HL-60 (cell line): ENCODE data around the gene BSDC1.
A peak's percentile ranks its signal among the peaks of the same experiment; 100 is the strongest.

Experiments
- POLR2AphosphoS5 ChIP-seq: IDR thresholded peaks from 2 replicates; pipeline ENCODE4 v1.6.1; 2012; ENCODE audit warnings: low read depth
- SPI1 ChIP-seq: IDR thresholded peaks from 2 replicates; pipeline ENCODE4 v1.6.1; 2012; ENCODE audit warnings: low read depth, mild to moderate bottlenecking, borderline replicate concordance
- TF ChIP-seq, protein P1 (sequence below): IDR thresholded peaks from 2 replicates; pipeline ENCODE4 v1.6.1; 2012; ENCODE audit warnings: low read depth; ENCODE audit not compliant: insufficient replicate concordance
- TF ChIP-seq, protein P2 (sequence below): IDR thresholded peaks from one replicate; pipeline ENCODE4 v1.5.1; 2011; ENCODE audit warnings: low read length, control low read depth, inconsistent platforms; ENCODE audit not compliant: insufficient read depth

DNA sequence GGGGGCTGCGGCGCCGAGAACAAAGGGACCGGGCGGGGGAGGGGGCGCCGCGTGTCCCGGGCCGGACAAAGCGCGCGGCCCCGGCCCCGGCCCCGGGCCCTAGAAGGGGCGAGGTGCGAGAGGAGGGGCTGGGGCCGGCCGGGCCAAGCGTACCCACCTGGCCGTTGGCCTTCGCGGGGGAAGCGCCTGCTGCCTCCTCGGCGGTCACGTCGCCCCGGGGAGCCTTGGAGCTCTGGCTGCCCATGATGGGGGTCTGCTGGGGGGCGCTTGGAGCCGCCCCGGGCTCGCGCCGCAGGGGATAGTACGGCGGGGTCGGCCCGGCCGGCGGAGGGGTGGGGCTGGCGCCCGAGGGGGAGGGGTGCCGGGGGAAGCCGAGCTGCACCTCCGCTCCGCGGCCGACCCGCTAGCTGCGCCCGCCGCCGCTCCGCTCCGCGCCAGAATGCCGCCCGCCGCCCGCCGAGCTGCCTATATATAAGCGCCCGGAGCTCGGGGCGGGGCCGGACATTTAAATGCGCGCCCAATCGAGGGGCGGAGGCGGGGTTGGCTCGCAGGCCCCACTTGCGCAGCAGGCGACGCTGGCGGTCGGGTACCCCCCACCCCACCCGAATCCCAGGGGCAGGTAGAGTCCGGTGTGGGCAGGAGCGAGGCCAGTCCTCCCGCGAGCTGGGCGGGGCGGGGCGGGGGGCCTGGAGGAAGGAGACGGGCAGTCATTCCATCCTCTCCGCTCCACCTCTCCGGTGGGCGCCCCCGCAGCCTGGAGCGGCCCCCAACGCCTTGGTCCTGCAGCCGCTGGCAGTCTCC lies 58.3 kb downstream of the BSDC1 start, which contains the start of gene MARCKSL1:
- no peak for TF ChIP-seq SPI1
- TF ChIP-seq, protein P1, sequence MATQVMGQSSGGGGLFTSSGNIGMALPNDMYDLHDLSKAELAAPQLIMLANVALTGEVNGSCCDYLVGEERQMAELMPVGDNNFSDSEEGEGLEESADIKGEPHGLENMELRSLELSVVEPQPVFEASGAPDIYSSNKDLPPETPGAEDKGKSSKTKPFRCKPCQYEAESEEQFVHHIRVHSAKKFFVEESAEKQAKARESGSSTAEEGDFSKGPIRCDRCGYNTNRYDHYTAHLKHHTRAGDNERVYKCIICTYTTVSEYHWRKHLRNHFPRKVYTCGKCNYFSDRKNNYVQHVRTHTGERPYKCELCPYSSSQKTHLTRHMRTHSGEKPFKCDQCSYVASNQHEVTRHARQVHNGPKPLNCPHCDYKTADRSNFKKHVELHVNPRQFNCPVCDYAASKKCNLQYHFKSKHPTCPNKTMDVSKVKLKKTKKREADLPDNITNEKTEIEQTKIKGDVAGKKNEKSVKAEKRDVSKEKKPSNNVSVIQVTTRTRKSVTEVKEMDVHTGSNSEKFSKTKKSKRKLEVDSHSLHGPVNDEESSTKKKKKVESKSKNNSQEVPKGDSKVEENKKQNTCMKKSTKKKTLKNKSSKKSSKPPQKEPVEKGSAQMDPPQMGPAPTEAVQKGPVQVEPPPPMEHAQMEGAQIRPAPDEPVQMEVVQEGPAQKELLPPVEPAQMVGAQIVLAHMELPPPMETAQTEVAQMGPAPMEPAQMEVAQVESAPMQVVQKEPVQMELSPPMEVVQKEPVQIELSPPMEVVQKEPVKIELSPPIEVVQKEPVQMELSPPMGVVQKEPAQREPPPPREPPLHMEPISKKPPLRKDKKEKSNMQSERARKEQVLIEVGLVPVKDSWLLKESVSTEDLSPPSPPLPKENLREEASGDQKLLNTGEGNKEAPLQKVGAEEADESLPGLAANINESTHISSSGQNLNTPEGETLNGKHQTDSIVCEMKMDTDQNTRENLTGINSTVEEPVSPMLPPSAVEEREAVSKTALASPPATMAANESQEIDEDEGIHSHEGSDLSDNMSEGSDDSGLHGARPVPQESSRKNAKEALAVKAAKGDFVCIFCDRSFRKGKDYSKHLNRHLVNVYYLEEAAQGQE = peak; percentile 54
- TF ChIP-seq, protein P2, sequence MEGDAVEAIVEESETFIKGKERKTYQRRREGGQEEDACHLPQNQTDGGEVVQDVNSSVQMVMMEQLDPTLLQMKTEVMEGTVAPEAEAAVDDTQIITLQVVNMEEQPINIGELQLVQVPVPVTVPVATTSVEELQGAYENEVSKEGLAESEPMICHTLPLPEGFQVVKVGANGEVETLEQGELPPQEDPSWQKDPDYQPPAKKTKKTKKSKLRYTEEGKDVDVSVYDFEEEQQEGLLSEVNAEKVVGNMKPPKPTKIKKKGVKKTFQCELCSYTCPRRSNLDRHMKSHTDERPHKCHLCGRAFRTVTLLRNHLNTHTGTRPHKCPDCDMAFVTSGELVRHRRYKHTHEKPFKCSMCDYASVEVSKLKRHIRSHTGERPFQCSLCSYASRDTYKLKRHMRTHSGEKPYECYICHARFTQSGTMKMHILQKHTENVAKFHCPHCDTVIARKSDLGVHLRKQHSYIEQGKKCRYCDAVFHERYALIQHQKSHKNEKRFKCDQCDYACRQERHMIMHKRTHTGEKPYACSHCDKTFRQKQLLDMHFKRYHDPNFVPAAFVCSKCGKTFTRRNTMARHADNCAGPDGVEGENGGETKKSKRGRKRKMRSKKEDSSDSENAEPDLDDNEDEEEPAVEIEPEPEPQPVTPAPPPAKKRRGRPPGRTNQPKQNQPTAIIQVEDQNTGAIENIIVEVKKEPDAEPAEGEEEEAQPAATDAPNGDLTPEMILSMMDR = no peak
- peak; percentile 74; the same call in 1 of the 2 replicates for TF ChIP-seq POLR2AphosphoS5
